Mucosa of gallbladder (tissue), 1 donor: ENCODE measurements around the gene UBR1. TPM values are rescaled to one million over a fixed set of nuclear protein-coding genes. Genes with fewer than 3 reads are reported as not detected.
"Not testable (repeated sequence)": the region's sequence is repeated elsewhere in the genome, so short reads cannot be mapped to it uniquely, and the experiment has no call there.

Experiments used
- DNase-seq: peaks from one replicate; pipeline ENCODE4 v3.0.0-alpha.2; 2020; ENCODE audit warnings: low spot score
- total RNA-seq: library from RNA; stranded (reverse); gene quantifications from one replicate; pipeline ENCODE4 v1.2.1, GENCODE V29; 2021
- donor health status: DM: no; HTN: no; CAD: no.

UBR1 gene
- total RNA-seq, 1 donor from 2014 or later: 31.1 TPM

DNA sequence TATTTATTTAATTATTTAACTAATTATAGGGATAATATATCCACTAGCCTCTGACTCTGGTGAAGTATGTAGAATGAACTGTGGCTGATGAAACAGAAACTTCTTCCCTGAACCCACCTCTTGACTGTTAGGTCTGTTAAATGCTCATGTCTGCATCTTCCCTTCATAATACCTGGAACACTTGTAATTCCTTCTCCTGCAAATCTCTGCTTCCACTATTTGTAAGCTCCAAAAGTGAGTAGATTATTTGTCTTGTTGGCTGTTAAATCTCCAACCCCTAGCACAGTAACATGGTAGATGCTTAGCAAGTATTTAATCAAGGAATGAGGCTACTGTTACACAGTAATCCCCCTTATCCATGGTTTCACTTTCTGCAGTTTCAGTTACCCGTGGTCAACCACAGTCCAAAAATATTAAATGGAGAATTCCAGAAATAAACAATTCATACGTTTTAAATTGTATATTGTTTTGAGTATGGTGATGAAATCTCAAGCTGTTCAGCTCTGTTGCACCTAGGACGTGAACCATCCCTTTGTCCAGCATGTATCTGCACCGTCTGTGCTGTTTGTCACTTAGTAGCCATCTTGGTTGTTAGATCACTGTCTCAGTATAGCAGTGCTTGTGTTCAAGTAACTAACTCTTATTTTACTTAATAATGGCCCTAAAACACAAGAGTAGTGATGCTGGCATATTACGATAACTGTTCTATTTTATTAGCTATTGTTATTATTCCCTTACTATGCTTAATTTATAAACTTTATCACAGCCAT, 190.9 kb downstream of the UBR1 start:
- DNase-seq: no peak

DNA sequence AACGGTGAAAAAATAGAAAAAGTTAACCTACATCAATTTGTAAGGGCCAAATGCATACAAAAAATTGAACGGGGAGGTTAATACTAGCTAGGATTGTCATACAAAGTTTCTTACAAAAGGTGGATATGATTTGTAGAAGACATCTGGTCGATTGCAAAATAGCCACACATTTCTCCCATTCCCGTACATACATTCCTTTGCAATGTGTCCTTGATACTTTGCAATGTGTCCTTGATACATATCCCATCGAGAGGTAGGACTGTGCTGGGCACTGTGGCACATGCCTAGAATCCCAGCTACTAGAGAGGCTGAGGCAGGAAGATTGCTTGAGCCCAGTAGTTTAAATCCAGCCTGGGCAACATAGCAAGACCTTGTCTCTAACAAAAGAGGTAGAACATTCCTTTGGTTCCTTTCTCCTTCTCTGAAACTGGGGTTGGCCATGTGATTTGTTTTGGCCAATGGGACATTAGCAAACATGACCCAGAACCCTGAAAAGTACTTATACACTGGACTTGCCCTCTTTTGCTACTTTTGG, 194.7 kb downstream of the UBR1 start:
- no peak for DNase-seq

DNA sequence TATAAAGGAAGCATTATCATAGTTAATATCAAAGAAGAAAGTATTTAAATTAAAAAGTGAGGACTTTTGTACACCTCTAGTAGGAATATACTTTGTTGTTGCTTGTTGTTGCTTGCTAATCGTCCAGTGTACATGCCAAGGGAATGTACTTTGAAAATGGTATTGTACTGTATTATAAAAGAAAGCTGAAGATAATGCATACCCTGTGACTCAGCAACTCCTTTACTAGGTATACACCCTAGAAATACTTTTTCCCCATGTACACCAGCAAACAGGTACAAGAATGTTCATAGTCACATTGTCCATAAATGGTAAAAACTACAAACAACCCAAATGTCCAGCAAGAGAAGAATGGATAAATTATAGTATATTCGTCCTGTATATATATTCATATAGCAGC, 197.3 kb downstream of the UBR1 start:
- no peak for DNase-seq

DNA sequence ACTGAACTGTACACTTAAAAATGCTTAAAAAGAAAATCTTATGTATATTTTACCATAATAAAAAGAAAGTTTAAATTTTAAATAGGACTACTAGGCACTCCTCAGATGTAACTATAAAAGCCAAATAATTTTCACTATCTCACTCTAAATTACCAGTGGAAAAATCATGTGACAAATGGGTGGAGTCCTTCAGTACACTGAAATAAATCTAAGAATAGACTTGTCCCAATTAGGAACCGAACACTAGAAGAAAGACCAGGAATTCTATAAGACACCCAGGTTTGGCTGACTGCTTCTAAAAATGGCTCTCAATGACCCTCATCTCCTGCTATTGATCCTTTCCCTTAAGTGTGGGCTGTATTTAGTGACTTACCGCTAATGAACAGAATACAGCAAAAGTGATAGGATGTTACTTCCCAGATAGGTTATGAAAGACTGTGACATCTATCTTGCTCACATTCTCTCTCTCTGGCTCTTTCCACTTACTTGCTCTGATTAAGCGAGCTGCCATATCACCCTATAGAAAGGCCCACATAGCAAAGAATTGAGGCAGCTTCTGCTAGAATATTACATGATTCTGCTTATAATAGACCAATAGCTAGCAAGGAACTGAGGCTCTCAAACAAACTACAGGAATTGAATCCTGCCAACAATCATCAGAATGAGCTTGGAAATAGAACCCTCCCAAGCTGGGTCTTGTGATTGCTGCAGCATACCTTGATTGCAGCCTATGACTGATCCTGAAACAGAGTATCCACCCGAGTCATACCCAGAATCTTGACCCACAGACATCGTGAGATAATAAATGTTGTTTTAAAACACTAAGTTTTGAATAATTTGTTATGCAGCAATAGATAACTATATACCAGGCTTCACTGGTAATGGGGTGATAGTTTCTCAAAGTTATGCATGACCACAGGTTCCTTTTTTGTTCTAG, 202.2 kb downstream of the UBR1 start:
- no peak for DNase-seq

DNA sequence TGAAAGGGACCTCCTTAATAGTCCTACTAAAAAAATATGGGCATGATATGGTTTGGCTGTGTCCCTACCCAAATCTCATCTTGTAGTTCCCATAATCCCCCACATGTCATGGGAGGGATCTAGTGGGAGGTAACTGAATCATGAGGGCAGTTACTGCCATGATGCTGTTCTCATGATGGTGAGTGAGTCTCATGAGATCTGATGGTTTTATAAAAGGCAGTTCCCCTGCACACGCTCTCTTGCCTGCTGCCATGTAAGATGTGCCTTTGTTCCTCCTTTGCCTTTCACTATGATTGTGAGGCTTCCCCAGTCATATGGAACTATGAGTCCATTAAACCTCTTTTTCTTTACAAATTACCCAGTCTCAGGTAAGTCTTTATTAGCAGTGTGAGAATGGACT, 211.9 kb downstream of the UBR1 start:
- not testable (repeated sequence) for DNase-seq

Other genes starting within 250 kb of the UBR1 start
- 18.6 TPM for gene TTBK2, start 185.3 kb downstream of the UBR1 start, total RNA-seq
- gene TMEM62, start 27.5 kb upstream of the UBR1 start, total RNA-seq: 28.6 TPM
- gene CCNDBP1, start 79.4 kb upstream of the UBR1 start, total RNA-seq: 62.0 TPM
- gene EPB42, start 115.0 kb upstream of the UBR1 start, total RNA-seq: 1.4 TPM
- 0.26 TPM for gene TGM5, start 160.9 kb upstream of the UBR1 start, total RNA-seq
- not detected for gene TGM7, start 196.2 kb upstream of the UBR1 start, total RNA-seq
- 7.5 TPM for gene LCMT2, start 224.5 kb upstream of the UBR1 start, total RNA-seq